Activated CD8-positive, alpha-beta memory T cell treated with anti-CD3 and anti-CD28 coated beads, Interleukin-2, amount 50 U/mL, for 24 hours (primary cell): ENCODE measurements around the gene KIF2A.
"Not testable (repeated sequence)": the region's sequence is repeated elsewhere in the genome, so short reads cannot be mapped to it uniquely, and the experiment has no call there.

ENCODE experiments used
- DNase-seq: peaks from one replicate; pipeline ENCODE4 v3.0.0-alpha.2; 2020; ENCODE audit errors: extremely low read depth

KIF2A gene

GRCh38 chr5:62291829-62292228 is 14.2 kb upstream of the KIF2A start:
- DNase-seq, result not testable (repeated sequence)

DNA sequence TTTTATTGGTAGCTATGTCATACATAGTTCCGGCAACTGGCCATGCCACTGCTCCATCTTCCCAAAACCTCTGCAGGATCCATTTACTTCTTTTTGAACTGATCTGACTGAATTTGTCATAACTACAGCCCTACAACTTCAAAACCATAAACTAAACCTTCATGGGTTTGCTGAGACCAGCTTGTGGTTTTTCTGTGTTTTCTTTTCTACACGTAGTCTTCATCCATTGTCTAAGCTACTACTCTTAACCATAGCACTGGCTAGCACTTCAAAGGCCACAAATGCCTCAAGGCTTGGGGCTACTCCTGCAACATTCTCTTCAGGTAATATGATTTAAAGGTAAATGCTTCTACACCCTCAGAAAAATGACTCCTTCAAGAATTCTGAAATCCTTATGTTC is 9.0 kb upstream of the KIF2A start:
- DNase-seq, result no peak

DNA sequence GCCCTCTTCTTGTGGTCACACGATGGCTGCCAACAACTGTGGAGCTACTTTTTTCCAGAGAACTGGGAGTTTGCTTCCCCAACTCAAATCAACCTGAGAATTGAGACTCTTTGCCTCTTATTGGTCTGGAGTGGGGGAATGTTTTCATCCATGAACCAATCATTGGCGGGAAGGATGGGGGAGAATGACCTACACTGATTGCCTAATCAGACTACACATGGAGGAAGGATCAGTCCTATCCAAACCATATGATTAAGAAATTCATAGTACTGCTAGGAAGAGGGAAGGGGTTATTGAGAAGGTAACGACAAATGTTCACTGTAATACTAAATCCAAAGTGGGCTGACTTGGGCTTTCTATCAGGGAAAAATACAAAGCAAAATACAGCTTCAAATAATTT is 7.9 kb upstream of the KIF2A start:
- DNase-seq, result no peak

GRCh38 chr5:62299101-62299500 is 6.9 kb upstream of the KIF2A start:
- no peak for DNase-seq

DNA sequence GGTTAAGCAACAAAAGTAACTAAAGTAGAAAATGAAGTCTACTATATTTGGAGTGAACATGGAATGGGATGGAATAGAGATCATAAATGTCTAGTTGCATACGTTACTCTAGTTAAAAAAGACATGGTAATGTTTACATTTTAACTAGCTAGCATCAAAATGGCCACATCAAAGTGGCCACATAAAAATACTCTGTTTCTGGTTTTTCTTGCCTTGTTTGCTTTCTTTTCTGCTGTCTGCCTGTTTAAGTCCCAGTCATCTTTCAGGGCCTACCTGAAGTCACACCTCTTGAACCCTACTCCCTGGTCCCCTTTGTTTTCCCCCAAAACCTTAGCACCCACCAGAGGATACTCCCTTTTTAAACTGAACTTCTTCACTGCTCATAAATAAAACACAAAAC is 6.4 kb upstream of the KIF2A start:
- no peak for DNase-seq

DNA sequence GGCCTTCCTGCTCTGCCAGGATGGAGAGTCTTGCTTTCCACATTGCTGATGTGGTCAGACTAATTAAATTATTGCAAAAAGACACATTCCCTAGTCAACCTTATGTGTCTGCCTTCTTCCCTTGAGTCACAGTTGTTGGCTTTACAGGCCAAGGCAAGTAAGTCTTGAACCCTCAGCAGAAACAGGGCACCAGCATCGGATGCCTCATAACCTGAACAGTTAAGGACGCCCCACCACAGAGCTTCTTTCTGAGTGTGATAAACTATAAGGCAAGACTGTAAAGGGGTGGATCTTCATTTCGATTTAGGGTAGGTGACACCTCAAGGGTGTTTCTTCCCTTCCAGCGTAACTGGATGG is 670 bp upstream of the KIF2A start:
- DNase-seq, result no peak

- DNase-seq, result no peak
Measured at GRCh38 chr5:62306323-62306895, 403 bp downstream of the KIF2A start.

GRCh38 chr5:62306896-62307689 is 1.1 kb downstream of the KIF2A start:
- peak; percentile 45 for DNase-seq

GRCh38 chr5:62308439-62308838 is 2.4 kb downstream of the KIF2A start:
- no peak for DNase-seq

DNA sequence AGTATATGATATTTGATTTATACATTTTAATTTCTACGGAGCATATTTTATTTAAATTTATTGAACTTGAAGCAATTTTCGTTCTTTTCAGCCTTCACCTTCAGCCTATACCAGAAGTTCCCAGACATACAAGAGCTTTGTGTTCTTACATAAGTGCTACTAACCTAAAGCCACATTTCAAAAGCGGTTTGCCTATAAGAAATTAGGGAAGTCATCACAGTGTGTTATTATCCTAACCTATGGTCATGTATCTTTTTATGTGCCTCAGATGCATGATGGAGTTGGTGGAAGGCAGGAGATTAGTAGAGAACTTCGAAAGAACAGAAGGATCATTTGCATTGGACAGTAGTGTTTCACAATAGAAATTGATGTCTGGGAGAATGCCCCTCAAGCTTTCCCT is 3.1 kb downstream of the KIF2A start:
- no peak for DNase-seq

DNA sequence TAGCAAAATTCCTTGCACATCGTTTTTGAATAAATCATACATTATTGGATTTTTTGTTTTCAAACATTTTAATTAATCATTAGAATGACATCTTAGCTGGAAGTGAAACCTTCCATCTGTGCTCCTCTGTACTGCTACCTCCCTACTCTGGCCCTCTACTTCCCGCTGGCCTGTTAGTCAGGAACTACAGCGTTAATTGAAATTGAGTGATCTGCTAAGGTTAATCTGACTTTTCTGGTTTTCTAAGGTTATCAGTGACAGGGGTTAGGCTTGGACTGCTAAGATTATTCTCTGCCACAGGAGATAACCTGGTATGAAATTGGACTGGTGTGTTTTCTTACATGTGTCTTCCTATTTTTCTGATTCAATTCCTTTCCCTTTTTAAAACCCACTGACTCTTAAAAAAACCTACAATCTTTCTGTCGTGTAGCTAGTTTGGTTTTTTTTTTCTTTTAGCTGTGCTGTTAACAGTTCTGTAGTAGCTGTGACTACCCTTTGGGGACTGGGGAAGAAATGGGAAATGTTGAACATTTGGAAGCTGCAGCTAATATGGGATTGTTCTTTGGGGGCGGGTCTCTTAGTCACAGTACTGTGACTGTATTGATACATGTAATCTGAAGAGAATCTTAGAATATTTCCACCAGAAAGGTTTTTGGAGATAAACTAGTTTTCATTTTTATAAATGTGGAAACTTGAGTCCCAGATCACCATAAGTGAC is 4.6 kb downstream of the KIF2A start:
- DNase-seq, result no peak

DNA sequence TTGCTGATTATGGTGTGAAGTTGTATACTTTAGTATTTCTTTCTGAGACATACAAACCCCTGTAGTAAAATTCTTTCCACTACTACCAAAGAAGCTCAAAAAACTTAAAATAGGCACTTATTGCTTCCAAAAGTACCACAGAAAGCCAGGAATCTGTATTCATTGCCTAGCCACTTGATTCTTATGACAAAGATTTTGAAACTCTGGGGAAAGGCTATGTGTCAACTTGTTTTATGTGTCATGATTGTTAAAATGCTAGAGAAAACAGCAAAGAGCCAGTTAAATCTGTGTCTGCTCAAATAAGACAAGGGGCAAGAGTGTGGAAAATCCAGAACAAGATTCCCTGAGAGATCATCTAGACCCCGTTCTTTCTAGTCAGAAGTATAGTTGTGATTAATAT is 6.0 kb downstream of the KIF2A start:
- DNase-seq, result no peak

DNA sequence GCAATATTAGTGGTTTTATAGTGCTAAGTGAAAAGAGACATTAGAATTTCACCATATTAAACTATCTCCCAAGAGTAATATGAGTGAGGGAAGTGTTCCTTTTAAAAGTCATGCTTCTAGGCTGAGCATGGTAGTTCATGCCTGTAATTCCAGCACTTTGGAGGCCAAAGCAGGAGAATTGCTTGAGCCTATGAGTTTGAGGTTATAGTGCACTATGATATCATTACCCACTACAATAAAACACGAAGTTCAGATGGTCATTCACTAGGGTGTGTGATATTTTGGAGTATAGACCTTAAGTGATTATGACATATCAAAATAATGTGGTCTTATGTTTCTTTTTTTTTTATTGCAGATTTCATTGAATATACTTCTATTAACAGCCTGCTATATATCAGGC is 6.7 kb downstream of the KIF2A start:
- DNase-seq, result no peak

DNA sequence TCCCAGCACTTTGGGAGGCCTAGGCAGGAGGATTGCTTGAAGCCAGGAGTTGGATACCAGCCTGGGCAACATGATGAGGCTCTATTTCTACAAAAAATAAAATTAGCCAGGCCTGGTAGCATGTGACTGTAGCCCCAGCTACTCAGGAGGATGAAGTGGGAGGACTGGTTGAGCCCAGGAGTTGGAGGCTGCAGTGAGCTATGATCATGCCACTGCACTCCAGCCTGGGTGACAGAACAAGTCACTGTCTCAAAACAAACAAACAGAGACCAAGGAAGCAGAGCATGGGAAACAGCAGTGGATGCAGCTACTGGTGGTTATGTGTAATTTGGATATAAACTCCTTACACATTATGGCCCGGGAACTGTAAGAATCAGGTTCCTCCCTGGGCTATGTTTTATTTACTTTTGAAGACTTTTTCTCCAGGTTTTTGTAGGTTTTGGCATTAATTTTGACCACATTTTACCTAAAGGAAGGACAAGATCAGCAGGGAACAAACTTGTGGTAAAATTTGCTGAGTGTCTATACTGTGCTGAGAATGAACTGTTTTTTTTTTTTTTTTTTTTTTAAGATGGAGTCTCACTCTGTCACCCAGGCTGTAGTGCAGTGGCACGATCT is 8.3 kb downstream of the KIF2A start:
- DNase-seq, result no peak

DNA sequence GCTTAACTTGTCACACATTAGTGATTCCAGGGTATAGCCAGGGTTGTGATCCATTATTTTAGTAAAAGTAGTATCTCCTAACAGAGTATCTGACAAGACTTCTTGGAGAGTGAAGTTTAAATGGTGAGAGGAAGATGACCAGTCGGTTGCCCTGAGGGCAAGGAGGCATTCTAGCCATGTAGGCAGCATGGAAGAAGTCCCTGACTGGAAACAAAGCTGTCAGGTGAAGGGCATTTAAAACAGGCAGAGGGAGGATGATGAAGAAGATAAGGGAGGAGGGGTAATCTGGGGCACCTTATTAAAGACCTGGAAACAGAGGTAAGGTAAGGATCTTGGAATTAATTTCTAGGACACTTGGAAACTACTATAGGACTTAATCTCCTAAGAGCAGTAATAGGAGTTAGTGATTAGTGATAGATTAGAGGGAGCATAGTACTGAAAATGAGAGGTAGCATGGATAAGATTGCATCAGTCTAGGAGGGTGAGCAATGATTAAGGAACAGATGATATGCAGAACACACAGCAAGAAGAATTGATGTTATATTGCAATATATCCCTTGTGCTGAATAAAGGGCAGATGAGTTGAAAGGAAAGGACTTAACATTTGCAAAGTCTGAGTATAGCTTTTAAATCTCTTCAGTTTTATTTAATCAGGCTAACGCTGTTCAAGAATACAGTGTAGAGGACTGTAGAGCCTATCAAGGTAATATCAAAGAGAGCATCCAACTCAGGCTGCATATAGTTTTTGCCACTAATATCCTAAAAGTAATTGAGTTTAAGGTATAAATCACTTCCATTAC is 9.6 kb downstream of the KIF2A start:
- no peak for DNase-seq

DNA sequence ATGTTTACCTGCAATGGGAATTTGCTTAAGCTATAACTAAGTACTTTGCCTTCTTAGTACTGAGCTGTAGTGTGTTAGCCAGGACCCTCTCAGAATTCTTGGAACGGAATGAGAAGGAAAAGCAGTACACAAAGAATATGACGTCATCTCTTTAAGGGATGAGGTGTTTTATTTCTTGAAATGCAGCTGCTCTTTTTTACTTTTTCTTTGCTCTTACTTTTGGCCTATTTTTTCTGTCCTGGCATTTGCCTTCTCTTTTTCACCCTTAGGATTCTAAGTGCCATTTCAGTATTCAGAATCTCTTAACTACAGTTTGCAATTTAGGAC is 10.1 kb downstream of the KIF2A start:
- DNase-seq, result no peak

DNA sequence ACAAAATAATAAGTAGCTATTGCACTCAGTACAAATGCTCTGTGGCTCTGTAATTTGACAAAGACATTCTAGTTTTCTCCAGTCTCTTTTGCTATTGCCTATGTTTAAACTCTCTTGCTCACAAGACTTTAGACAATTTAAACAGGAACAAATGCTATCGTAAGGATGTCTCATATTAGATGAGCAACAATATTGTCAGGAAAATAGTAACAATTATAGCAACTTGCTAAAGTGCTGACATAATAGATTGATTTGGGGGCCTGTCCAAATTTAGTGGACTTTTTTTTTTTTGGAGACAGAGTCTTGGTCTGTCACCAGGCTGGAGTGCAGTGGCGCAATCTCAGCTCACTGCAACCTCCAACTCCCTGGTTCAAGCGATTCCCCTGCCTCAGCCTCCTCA is 11.8 kb downstream of the KIF2A start:
- no peak for DNase-seq

GRCh38 chr5:62322484-62322883 is 16.5 kb downstream of the KIF2A start:
- DNase-seq, result no peak

DNA sequence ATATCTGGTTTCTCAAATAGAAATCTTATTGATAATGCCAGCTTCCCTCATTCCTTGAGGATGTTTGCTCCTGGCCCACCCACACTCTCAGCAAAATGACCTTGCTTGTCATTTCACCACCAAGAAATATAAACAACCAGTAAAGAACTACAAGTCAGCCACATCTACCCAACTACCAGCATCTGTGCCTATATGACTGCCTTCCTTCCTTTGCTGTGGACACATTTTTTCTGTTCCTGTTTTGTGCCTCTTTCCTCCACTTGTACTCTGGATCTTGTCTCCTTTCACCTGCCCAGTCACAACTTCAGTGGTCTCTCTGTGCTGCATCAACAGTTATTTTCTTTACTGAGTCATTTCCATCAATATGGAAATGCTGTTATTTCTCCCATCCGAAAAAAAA is 20.3 kb downstream of the KIF2A start:
- DNase-seq, result no peak

GRCh38 chr5:62326702-62327101 is 20.7 kb downstream of the KIF2A start:
- DNase-seq, result no peak

GRCh38 chr5:62327138-62328053 is 21.4 kb downstream of the KIF2A start:
- DNase-seq, result no peak
